ENCODE results near the gene PTPRD. TPM values are rescaled to one million over a fixed set of nuclear protein-coding genes. Genes with fewer than 3 reads are reported as not detected.

The PTPRD gene
- polyA plus RNA-seq, 1 experiment, result 0.39 TPM

DNA sequence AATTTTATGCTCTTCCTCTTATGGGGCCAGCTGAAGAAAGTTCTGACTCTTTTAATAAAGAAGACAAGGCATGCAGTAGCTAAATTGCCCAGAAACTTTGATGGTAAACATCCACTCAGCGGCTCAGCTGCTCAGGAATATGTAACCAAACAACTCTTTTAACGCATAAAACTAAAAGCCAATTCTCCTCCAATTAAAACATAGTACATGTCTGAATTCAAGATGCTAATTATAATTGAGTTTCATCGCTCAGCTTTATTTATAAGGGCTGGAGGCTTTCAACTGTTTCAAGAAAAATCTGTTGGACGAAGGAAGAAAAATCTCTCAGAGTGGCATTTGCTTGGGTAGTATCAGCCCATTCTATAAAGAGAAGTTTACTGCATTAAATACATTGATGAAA lies 359.5 kb downstream of the PTPRD start:
- Histone ChIP-seq H3K4me3 (ENCODE audit: low read depth, low read length) (no peak overlapping the region), H3K36me3 (ENCODE audit: control insufficient read depth, insufficient read depth, low read length) (no peaks in the 10 kb centered on the region), H3K27me3 (ENCODE audit: control insufficient read depth, insufficient read depth, low read length) (no peaks in the 10 kb centered on the region)
- DNase-seq (ENCODE audit: low read depth), result no peak
- ChIA-PET CTCF (interaction anchor here (0.5 kb wide), 1 partner anchor 16 kb away, joined by 3 read pairs; no protein-coding TSS in a partner anchor), POLR2A (no interaction called here)
- TF ChIP-seq, protein P1, sequence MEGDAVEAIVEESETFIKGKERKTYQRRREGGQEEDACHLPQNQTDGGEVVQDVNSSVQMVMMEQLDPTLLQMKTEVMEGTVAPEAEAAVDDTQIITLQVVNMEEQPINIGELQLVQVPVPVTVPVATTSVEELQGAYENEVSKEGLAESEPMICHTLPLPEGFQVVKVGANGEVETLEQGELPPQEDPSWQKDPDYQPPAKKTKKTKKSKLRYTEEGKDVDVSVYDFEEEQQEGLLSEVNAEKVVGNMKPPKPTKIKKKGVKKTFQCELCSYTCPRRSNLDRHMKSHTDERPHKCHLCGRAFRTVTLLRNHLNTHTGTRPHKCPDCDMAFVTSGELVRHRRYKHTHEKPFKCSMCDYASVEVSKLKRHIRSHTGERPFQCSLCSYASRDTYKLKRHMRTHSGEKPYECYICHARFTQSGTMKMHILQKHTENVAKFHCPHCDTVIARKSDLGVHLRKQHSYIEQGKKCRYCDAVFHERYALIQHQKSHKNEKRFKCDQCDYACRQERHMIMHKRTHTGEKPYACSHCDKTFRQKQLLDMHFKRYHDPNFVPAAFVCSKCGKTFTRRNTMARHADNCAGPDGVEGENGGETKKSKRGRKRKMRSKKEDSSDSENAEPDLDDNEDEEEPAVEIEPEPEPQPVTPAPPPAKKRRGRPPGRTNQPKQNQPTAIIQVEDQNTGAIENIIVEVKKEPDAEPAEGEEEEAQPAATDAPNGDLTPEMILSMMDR (IDR thresholded peaks at IDR 0.05; ENCODE audit: insufficient read depth, low read depth, low read length), result no peak

DNA sequence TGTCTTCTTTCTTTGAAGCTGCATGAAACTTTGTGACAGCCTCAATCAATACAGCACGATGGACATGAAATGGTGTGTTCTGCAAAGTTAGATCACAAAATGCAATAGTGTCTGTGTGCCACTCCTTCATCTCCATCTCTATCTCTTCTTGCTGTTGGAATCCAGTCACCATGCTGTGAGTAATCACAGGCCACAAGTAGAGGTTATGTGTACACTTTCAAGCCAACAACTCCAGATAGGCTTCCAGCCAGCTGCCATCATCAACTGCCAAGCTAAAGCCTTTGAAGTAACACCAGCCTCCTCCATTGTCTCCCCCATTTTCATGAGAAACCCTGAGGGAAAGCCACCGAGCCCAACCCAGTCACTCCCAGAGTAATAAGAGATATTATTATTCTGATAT lies 360.6 kb downstream of the PTPRD start:
- no peaks in the 10 kb centered on the region for H3K36me3 ChIP-seq (ENCODE audit: control insufficient read depth, insufficient read depth, low read length)
- H3K27me3 ChIP-seq (ENCODE audit: control insufficient read depth, insufficient read depth, low read length), result no peaks in the 10 kb centered on the region
- TF ChIP-seq, protein P1 (IDR thresholded peaks at IDR 0.05; ENCODE audit: insufficient read depth, low read depth, low read length), result no peak
- ChIA-PET POLR2A (no interaction called here), CTCF (no interaction called here)
- DNase-seq (ENCODE audit: low read depth), result no peak
- H3K4me3 ChIP-seq (ENCODE audit: low read depth, low read length), result no peak overlapping the region

DNA sequence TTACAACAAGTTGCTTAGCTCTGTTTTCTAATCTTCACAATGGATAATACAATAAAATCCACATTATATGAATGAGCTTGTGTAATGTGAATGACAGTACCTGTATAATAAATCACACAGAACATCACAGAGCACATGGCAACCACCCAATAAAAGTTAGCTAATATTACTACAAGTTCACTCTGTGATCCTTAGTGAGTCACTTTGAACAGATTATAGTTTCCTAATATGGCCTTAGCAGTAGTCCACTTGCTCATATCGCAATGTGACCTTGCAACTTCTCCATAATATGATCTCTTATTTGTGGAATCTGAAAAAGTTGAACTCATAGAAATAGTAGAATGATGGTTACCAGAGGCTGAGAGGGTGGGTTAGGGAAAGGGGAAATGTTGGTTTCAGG lies 361.3 kb downstream of the PTPRD start:
- TF ChIP-seq, protein P1 (IDR thresholded peaks at IDR 0.05; ENCODE audit: insufficient read depth, low read depth, low read length), result no peak
- H3K4me3 ChIP-seq (ENCODE audit: low read depth, low read length), result no peak overlapping the region
- CTCF ChIA-PET, result no interaction called here
- H3K27me3 ChIP-seq (ENCODE audit: control insufficient read depth, insufficient read depth, low read length), result no peaks in the 10 kb centered on the region
- no peak for DNase-seq (ENCODE audit: low read depth)
- POLR2A ChIA-PET, result no interaction called here
- H3K36me3 ChIP-seq (ENCODE audit: control insufficient read depth, insufficient read depth, low read length), result no peaks in the 10 kb centered on the region

DNA sequence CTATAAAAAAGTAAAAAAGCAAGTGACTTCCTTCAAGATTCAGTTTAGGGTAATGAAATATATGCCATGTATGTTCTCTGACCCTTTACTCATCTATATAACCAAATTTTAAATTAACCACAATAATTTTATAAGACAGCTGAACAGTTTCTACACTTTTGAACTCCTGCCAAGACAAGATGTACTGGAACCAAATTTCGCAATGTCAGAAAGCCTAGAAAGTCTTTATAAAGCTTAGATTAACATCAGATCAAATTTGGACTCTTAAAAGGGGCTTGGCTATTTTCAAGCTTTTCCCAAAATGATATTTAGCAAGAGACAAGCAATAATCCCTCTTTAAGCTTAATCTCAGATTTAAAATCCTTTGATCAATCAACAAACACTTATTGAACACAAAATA lies 362.6 kb downstream of the PTPRD start:
- H3K27me3 ChIP-seq (ENCODE audit: control insufficient read depth, insufficient read depth, low read length), result no peaks in the 10 kb centered on the region
- H3K4me3 ChIP-seq (ENCODE audit: low read depth, low read length), result no peak overlapping the region
- H3K36me3 ChIP-seq (ENCODE audit: control insufficient read depth, insufficient read depth, low read length), result no peaks in the 10 kb centered on the region
- CTCF ChIA-PET, result no interaction called here
- TF ChIP-seq, protein P1 (IDR thresholded peaks at IDR 0.05; ENCODE audit: insufficient read depth, low read depth, low read length), result no peak
- POLR2A ChIA-PET, result no interaction called here
- no peak for DNase-seq (ENCODE audit: low read depth)

- no peak for DNase-seq (ENCODE audit: low read depth)
- ChIA-PET POLR2A (no interaction called here), CTCF (no interaction called here)
- Histone ChIP-seq H3K27me3 (ENCODE audit: control insufficient read depth, insufficient read depth, low read length) (no peaks in the 10 kb centered on the region), H3K36me3 (ENCODE audit: control insufficient read depth, insufficient read depth, low read length) (no peaks in the 10 kb centered on the region), H3K4me3 (ENCODE audit: low read depth, low read length) (no peak overlapping the region)
- TF ChIP-seq, protein P1 (IDR thresholded peaks at IDR 0.05; ENCODE audit: insufficient read depth, low read depth, low read length), result no peak
Observed at GRCh38 chr9:10248890-10249289, 363.9 kb downstream of the PTPRD start.
